NCI-H460 (cell line): ENCODE data around the gene BACH1. TPM values are rescaled to one million over a fixed set of nuclear protein-coding genes. Genes with fewer than 3 reads are reported as not detected.

Source experiments
- DNase-seq: peaks from one replicate; pipeline ENCODE4 v3.0.0-alpha.2; 2016; ENCODE audit warnings: low read depth; ENCODE audit errors: extremely low read depth
- total RNA-seq: library from RNA; depleted of rRNA; stranded (reverse); fragments of >200 nt; shearing (Covaris generic); gene quantifications from 2 replicates; pipeline ENCODE4 v1.2.3, GENCODE V29; 2014

BACH1 gene
- total RNA-seq, 1 experiment from 2014 or later = 53.6 TPM

GRCh38 chr21:29289317-29289716 lies 9.4 kb upstream of the BACH1 start:
- DNase-seq = no peak

GRCh38 chr21:29290240-29290639 lies 8.5 kb upstream of the BACH1 start:
- no peak for DNase-seq

- DNase-seq = no peak
Observed at GRCh38 chr21:29293495-29293894, 5.2 kb upstream of the BACH1 start.

- DNase-seq = no peak
Observed at GRCh38 chr21:29295066-29295650, 3.6 kb upstream of the BACH1 start.

- no peak for DNase-seq
Observed at GRCh38 chr21:29296446-29296845, 2.3 kb upstream of the BACH1 start.

GRCh38 chr21:29297483-29298347 lies 1.0 kb upstream of the BACH1 start:
- no peak for DNase-seq

- DNase-seq = peak; percentile 27
Observed at GRCh38 chr21:29299046-29299915, 559 bp downstream of the BACH1 start.

- peak; percentile 31 for DNase-seq
Observed at GRCh38 chr21:29299916-29300806, 1.4 kb downstream of the BACH1 start.

- no peak for DNase-seq
Observed at GRCh38 chr21:29300807-29301138, 2.1 kb downstream of the BACH1 start.

- no peak for DNase-seq
Observed at GRCh38 chr21:29301691-29302090, 3.0 kb downstream of the BACH1 start.

- no peak for DNase-seq
Observed at GRCh38 chr21:29302359-29302875, 3.7 kb downstream of the BACH1 start.

GRCh38 chr21:29303288-29303687 lies 4.6 kb downstream of the BACH1 start:
- DNase-seq = no peak

- DNase-seq = no peak
Observed at GRCh38 chr21:29304597-29304996, 5.9 kb downstream of the BACH1 start.

- DNase-seq = no peak
Observed at GRCh38 chr21:29305068-29305467, 6.3 kb downstream of the BACH1 start.

GRCh38 chr21:29305561-29305960 lies 6.8 kb downstream of the BACH1 start:
- DNase-seq = no peak

- DNase-seq = no peak
Observed at GRCh38 chr21:29306920-29307319, 8.2 kb downstream of the BACH1 start.

- DNase-seq = no peak
Observed at GRCh38 chr21:29307718-29308455, 9.2 kb downstream of the BACH1 start.

GRCh38 chr21:29308456-29308783 lies 9.7 kb downstream of the BACH1 start:
- DNase-seq = no peak

- DNase-seq = no peak
Observed at GRCh38 chr21:29309703-29310102, 11.0 kb downstream of the BACH1 start.

GRCh38 chr21:29311802-29312201 lies 13.1 kb downstream of the BACH1 start:
- DNase-seq = no peak
